Esophagus muscularis mucosa (tissue), 4 donors: Measurements from ENCODE around the gene APOL3.

Source experiments
- EP300 ChIP-seq: sonication (generic); formaldehyde crosslinking; IDR thresholded peaks from one replicate; pipeline ENCODE4 v1.6.1; 2017; ENCODE audit warnings: antibody characterized with exemption
- POLR2A ChIP-seq: fragments of 450-650 bp; IDR thresholded peaks from one replicate; pipeline ENCODE4 v1.6.1; 2017; ENCODE audit warnings: antibody characterized with exemption, moderate library complexity, mild to moderate bottlenecking, low read depth
- POLR2AphosphoS5 ChIP-seq, 2 donors: sonication (generic); formaldehyde crosslinking; IDR thresholded peaks; one replicate each; pipeline ENCODE4 v1.6.1; 2017; ENCODE audit warnings: antibody characterized with exemption in 2 of 2
- TF ChIP-seq, protein P1 (sequence below), 3 experiments: fragments of 200-600 bp in 2 of 3; fragments of 450-650 bp in 1 of 3; sonication (generic) in 2 of 3; IDR thresholded peaks; one replicate each; pipeline ENCODE4 v1.5.1; 2017 to 2019; ENCODE audit warnings: antibody characterized with exemption in 3 of 3, mild to moderate bottlenecking in 2 of 3, moderate library complexity in 1 of 3

- TF ChIP-seq, protein P1, sequence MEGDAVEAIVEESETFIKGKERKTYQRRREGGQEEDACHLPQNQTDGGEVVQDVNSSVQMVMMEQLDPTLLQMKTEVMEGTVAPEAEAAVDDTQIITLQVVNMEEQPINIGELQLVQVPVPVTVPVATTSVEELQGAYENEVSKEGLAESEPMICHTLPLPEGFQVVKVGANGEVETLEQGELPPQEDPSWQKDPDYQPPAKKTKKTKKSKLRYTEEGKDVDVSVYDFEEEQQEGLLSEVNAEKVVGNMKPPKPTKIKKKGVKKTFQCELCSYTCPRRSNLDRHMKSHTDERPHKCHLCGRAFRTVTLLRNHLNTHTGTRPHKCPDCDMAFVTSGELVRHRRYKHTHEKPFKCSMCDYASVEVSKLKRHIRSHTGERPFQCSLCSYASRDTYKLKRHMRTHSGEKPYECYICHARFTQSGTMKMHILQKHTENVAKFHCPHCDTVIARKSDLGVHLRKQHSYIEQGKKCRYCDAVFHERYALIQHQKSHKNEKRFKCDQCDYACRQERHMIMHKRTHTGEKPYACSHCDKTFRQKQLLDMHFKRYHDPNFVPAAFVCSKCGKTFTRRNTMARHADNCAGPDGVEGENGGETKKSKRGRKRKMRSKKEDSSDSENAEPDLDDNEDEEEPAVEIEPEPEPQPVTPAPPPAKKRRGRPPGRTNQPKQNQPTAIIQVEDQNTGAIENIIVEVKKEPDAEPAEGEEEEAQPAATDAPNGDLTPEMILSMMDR (IDR thresholded peaks at IDR 0.05) = peak; percentile 64 to 82 (median 80)
- no peak for TF ChIP-seq POLR2A
- TF ChIP-seq POLR2AphosphoS5 (IDR thresholded peaks at IDR 0.05) = peak in 1 of 2 donors; percentile 18
- no peak for TF ChIP-seq EP300
These were observed 34.4 kb upstream of the APOL3 start for GRCh38 chr22:36194971-36195370.
